Astrocyte (in vitro differentiated cells and primary cell): Measurements from ENCODE around the gene PLCG2. TPM values are rescaled to one million over a fixed set of nuclear protein-coding genes. Genes with fewer than 3 reads are reported as not detected.

Experiments
- DNase-seq: peaks from one replicate; pipeline ENCODE4 v3.0.0-alpha.2; 2010; ENCODE audit warnings: low read depth
- FAIRE-seq: peaks from 2 replicates; lab custom pipeline; 2011; peaks lifted over from hg19 to GRCh38; lab: Jason Lieb, UNC
- H2AFZ ChIP-seq: 2 replicates; pipeline ENCODE4 v1.6.0; 2012; ENCODE audit warnings: low read depth, low read length, inconsistent platforms
- H3K27ac ChIP-seq: 2 replicates; pipeline ENCODE4 v1.5.1; 2011; ENCODE audit warnings: low read depth, low read length, inconsistent platforms
- H3K27me3 ChIP-seq: 2 replicates; pipeline ENCODE4 v1.6.0; 2011; ENCODE audit warnings: low read length, inconsistent platforms; ENCODE audit not compliant: insufficient read depth
- H3K36me3 ChIP-seq: 2 replicates; pipeline ENCODE4 v1.5.1; 2011; ENCODE audit warnings: low read length, inconsistent platforms; ENCODE audit not compliant: insufficient read depth
- H3K4me1 ChIP-seq: 2 replicates; pipeline ENCODE4 v1.5.1; 2011; ENCODE audit warnings: low read length, inconsistent platforms; ENCODE audit not compliant: insufficient read depth
- H3K4me2 ChIP-seq: 2 replicates; pipeline ENCODE4 v1.6.0; 2012; ENCODE audit warnings: low read length, inconsistent platforms
- H3K4me3 ChIP-seq: 2 replicates; pipeline ENCODE4 v1.5.1; 2011; ENCODE audit warnings: low read depth, mild to moderate bottlenecking, low read length, inconsistent platforms; ENCODE audit not compliant: insufficient read depth
- H3K79me2 ChIP-seq: 2 replicates; pipeline ENCODE4 v1.6.0; 2012; ENCODE audit warnings: mild to moderate bottlenecking, low read length, inconsistent platforms; ENCODE audit not compliant: insufficient read depth
- H3K9ac ChIP-seq: 2 replicates; pipeline ENCODE4 v1.6.0; 2012; ENCODE audit warnings: mild to moderate bottlenecking, low read length, inconsistent platforms
- H3K9me3 ChIP-seq: 2 replicates; pipeline ENCODE4 v1.5.1; 2012; ENCODE audit warnings: low read depth, mild to moderate bottlenecking, low read length, inconsistent platforms; ENCODE audit not compliant: insufficient read depth
- H4K20me1 ChIP-seq: 2 replicates; pipeline ENCODE4 v1.6.0; 2012; ENCODE audit warnings: low read length, inconsistent platforms; ENCODE audit not compliant: insufficient read depth
- H3K27ac Mint-ChIP-seq: one replicate; pipeline ENCODE4 v1.8.0; 2021; ENCODE audit warnings: mild to moderate bottlenecking, mixed read lengths; ENCODE audit not compliant: unreplicated experiment
- H3K27me3 Mint-ChIP-seq: one replicate; pipeline ENCODE4 v1.8.0; 2021; ENCODE audit warnings: low read depth, mixed read lengths; ENCODE audit not compliant: unreplicated experiment
- H3K36me3 Mint-ChIP-seq: one replicate; pipeline ENCODE4 v1.8.0; 2021; ENCODE audit warnings: low read depth, mixed read lengths; ENCODE audit not compliant: unreplicated experiment
- H3K4me1 Mint-ChIP-seq: one replicate; pipeline ENCODE4 v1.8.0; 2021; ENCODE audit warnings: low read depth, mixed read lengths; ENCODE audit not compliant: unreplicated experiment
- H3K4me3 Mint-ChIP-seq: one replicate; pipeline ENCODE4 v1.8.0; 2021; ENCODE audit warnings: mild to moderate bottlenecking, moderate library complexity, mixed read lengths; ENCODE audit not compliant: unreplicated experiment
- H3K9me3 Mint-ChIP-seq: one replicate; pipeline ENCODE4 v1.8.0; 2021; ENCODE audit warnings: mild to moderate bottlenecking, mixed read lengths; ENCODE audit not compliant: unreplicated experiment
- EZH2 ChIP-seq: IDR thresholded peaks from 2 replicates; pipeline ENCODE4 v1.6.1; 2012; ENCODE audit warnings: mild to moderate bottlenecking, low read length, inconsistent platforms; ENCODE audit not compliant: insufficient read depth
- total RNA-seq: library from RNA; stranded (reverse); gene quantifications from 2 replicates; pipeline ENCODE4 v1.2.1, GENCODE V29; 2021
- TF ChIP-seq, protein P1 (sequence below): IDR thresholded peaks from 2 replicates; pipeline ENCODE4 v1.5.1; 2011; ENCODE audit warnings: low read depth, mild to moderate bottlenecking, inconsistent platforms, low read length, moderate library complexity; ENCODE audit not compliant: insufficient read depth

Gene PLCG2
- total RNA-seq, 1 donor from 2014 or later = 3.1 TPM

DNA sequence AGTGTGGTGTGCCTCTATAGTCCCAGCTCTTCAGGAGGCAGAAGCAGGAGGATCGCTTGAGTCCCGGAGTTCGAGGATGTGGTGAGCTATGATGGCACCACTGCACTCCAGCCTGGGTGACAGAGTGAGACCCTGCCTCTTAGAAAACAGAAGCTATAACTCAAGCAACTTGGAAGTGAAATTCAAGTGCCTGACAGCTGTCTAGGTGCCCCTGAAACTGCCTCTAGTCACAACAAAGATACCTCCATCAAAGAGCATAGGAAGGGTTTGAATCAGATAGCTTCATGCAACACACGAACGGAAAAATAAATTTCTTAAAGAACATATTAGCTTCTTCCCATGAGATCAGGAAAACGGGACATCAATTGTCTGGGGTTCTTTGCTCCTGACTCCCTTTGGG is 860 bp upstream of the PLCG2 start:
- no peaks in the 10 kb centered on the region for H4K20me1 ChIP-seq
- TF ChIP-seq, protein P1, sequence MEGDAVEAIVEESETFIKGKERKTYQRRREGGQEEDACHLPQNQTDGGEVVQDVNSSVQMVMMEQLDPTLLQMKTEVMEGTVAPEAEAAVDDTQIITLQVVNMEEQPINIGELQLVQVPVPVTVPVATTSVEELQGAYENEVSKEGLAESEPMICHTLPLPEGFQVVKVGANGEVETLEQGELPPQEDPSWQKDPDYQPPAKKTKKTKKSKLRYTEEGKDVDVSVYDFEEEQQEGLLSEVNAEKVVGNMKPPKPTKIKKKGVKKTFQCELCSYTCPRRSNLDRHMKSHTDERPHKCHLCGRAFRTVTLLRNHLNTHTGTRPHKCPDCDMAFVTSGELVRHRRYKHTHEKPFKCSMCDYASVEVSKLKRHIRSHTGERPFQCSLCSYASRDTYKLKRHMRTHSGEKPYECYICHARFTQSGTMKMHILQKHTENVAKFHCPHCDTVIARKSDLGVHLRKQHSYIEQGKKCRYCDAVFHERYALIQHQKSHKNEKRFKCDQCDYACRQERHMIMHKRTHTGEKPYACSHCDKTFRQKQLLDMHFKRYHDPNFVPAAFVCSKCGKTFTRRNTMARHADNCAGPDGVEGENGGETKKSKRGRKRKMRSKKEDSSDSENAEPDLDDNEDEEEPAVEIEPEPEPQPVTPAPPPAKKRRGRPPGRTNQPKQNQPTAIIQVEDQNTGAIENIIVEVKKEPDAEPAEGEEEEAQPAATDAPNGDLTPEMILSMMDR = no peak
- TF ChIP-seq EZH2 = no peak
- H3K79me2 ChIP-seq = no peaks in the 10 kb centered on the region
- no peaks in the 10 kb centered on the region for H3K36me3 Mint-ChIP-seq
- peaks cover 2% of the 10 kb centered on the region for H3K9me3 Mint-ChIP-seq
- no peak overlapping the region for H3K27ac Mint-ChIP-seq
- no peak overlapping the region for H3K27ac ChIP-seq
- peaks cover 40% of the 10 kb centered on the region for H3K27me3 ChIP-seq
- no peaks in the 10 kb centered on the region for H3K4me1 Mint-ChIP-seq
- FAIRE-seq (no peak), DNase-seq (no peak)
- H3K36me3 ChIP-seq = no peaks in the 10 kb centered on the region
- no peaks in the 10 kb centered on the region for H3K4me1 ChIP-seq
- H3K9ac ChIP-seq = no peak overlapping the region
- H3K27me3 Mint-ChIP-seq = peaks cover 52% of the 10 kb centered on the region
- no peak overlapping the region for H2AFZ ChIP-seq
- no peak overlapping the region for H3K4me2 ChIP-seq
- no peaks in the 10 kb centered on the region for H3K9me3 ChIP-seq
- peak overlapping the region; percentile 81 for H3K4me3 Mint-ChIP-seq
- H3K4me3 ChIP-seq = no peak overlapping the region

DNA sequence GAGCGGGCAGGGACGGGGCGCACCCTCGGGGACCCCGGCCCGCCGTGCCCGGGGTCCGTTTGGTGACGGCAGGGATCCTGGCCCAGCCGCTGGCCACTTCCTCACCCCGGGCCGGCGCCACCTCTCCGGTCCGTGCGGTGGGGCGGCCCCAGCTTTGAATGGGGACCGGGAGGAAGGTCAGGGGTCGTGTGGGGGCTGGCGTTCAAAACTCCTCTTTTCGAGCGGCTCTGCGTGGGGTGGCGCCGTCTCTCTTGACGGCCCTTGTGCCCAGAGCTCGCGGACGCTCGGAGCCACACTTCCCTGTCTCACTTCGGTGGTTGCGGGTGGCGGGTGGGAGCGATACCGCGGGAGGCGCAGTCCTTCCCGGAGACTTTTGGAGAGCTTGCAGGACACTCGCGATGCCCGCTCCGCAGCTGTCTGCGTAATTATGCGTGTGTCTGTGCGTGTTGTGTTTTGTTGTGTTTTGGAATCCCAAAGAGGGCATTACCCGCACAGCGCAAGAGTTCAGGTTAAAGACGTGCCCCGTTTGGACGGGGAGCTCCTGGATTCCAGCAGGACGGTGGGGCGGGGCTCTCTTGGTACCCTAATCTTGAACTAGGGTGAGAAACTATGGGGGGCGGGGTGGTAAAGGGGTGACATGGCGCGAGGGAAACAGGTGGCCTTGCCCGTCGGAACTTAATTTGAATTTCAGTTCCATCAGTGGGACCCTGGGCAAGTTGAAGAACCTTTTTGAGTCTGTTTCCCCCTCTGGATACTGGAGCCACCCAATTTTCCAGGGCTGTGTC is 637 bp downstream of the PLCG2 start:
- H3K27me3 ChIP-seq = peaks cover 39% of the 10 kb centered on the region
- Mint-ChIP-seq H3K4me3 (peak overlapping the region; percentile 83), H3K27me3 (peaks cover 64% of the 10 kb centered on the region), H3K4me1 (no peaks in the 10 kb centered on the region), H3K27ac (no peak overlapping the region), H3K36me3 (no peaks in the 10 kb centered on the region), H3K9me3 (peaks cover 2% of the 10 kb centered on the region)
- H3K27ac ChIP-seq = no peak overlapping the region
- H4K20me1 ChIP-seq = no peaks in the 10 kb centered on the region
- H3K9ac ChIP-seq = peak overlapping the region; percentile 35
- peak overlapping the region; percentile 62 for H2AFZ ChIP-seq
- no peak for DNase-seq
- H3K4me2 ChIP-seq = peak overlapping the region; percentile 90
- peak; percentile 87 for TF ChIP-seq EZH2
- TF ChIP-seq, protein P1 = no peak
- peak overlapping the region; percentile 56 for H3K4me3 ChIP-seq
- no peaks in the 10 kb centered on the region for H3K79me2 ChIP-seq
- H3K4me1 ChIP-seq = no peaks in the 10 kb centered on the region
- no peak for FAIRE-seq
- no peaks in the 10 kb centered on the region for H3K36me3 ChIP-seq
- H3K9me3 ChIP-seq = no peaks in the 10 kb centered on the region

DNA sequence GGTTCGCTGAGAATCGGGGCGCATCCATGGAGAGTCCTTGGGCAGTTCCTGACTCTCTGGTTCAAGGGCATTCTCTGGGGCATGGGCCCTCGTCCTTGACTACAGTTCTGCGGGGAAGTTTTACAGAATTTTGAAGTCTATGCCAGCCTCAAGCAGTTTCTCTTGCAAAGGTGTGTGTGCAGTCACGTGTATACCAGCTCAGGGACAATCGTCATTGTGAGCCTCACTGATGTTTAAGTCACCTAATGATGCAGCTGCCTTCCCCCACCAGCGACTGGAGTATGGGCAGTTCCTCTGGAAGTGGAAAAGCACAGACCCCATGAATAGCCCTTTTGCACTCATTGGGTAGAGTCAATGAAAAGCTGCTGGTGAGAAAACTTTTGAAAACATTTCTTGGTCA is 1.3 kb downstream of the PLCG2 start:
- peaks cover under 1% of the 10 kb centered on the region for H3K4me1 Mint-ChIP-seq
- Histone ChIP-seq H2AFZ (no peak overlapping the region), H3K79me2 (no peaks in the 10 kb centered on the region), H3K27me3 (peaks cover 42% of the 10 kb centered on the region), H3K27ac (no peak overlapping the region), H3K4me3 (no peak overlapping the region), H3K9ac (no peak overlapping the region), H3K36me3 (no peaks in the 10 kb centered on the region), H3K4me1 (no peaks in the 10 kb centered on the region), H3K9me3 (no peaks in the 10 kb centered on the region), H3K4me2 (peak overlapping the region; percentile 90), H4K20me1 (no peaks in the 10 kb centered on the region)
- TF ChIP-seq EZH2 = no peak
- TF ChIP-seq, protein P1 = no peak
- DNase-seq = no peak
- H3K27me3 Mint-ChIP-seq = peaks cover 65% of the 10 kb centered on the region
- peaks cover 2% of the 10 kb centered on the region for H3K9me3 Mint-ChIP-seq
- H3K27ac Mint-ChIP-seq = no peak overlapping the region
- no peaks in the 10 kb centered on the region for H3K36me3 Mint-ChIP-seq
- H3K4me3 Mint-ChIP-seq = peak overlapping the region; percentile 83
- FAIRE-seq = no peak
